Type B pancreatic cell (in vitro differentiated cells): ENCODE data around the gene CDHR3. TPM values are rescaled to one million over a fixed set of nuclear protein-coding genes. Genes with fewer than 3 reads are reported as not detected.

Experiments
- DNase-seq: peaks from one replicate; pipeline ENCODE4 v3.0.0; 2021; ENCODE audit warnings: mixed read lengths; ENCODE audit not compliant: unreplicated experiment; ENCODE audit errors: extremely low spot score
- H3K27ac Mint-ChIP-seq: 2 replicates; pipeline ENCODE4 v1.8.0; 2021; ENCODE audit warnings: mild to moderate bottlenecking, mixed read lengths
- H3K27me3 Mint-ChIP-seq: 2 replicates; pipeline ENCODE4 v1.8.0; 2021; ENCODE audit warnings: mixed read lengths
- H3K36me3 Mint-ChIP-seq: 2 replicates; pipeline ENCODE4 v1.8.0; 2021; ENCODE audit warnings: mixed read lengths
- H3K4me1 Mint-ChIP-seq: one replicate; pipeline ENCODE4 v1.8.0; 2021; ENCODE audit warnings: mixed read lengths; ENCODE audit not compliant: unreplicated experiment
- H3K4me3 Mint-ChIP-seq: 2 replicates; pipeline ENCODE4 v1.8.0; 2021; ENCODE audit warnings: mild to moderate bottlenecking, mixed read lengths
- H3K9me3 Mint-ChIP-seq: 2 replicates; pipeline ENCODE4 v1.8.0; 2021; ENCODE audit warnings: mixed read lengths
- total RNA-seq: library from RNA; stranded (reverse); gene quantifications from 2 replicates; pipeline ENCODE4 v1.2.1, GENCODE V29; 2021; ENCODE audit warnings: low replicate concordance
- TF ChIP-seq, protein P1 (sequence below): fragments of 200-600 bp; sonication (generic); conservative IDR thresholded peaks from 2 replicates; pipeline ENCODE4 v1.5.0; 2021; ENCODE audit warnings: antibody characterized with exemption, mild to moderate bottlenecking

CDHR3 gene
- total RNA-seq, 1 donor from 2014 or later = 5.6 TPM

DNA sequence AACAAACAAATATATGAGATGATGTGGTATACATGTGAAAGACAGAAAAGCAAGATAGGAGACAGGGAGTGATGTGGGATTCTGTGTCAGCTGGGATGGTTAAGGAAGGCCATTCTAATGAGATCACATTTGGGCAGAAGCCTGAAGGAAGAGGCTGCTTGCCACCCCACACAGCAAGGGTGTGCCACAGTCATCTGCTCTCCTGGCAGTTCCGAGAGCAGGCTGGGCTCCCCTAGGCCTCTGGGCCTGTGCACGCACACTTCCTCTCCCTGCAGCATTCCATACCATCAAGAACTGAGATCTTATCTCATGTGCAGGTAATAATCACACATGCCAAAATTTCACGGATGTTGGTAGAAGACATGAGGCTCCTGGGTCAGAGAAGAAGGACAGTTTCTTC lies 105.9 kb downstream of the CDHR3 start:
- Mint-ChIP-seq H3K36me3 (no peaks in the 10 kb centered on the region), H3K27ac (peak overlapping the region; percentile 75), H3K27me3 (peaks cover 3% of the 10 kb centered on the region), H3K9me3 (no peaks in the 10 kb centered on the region), H3K4me1 (peaks cover 48% of the 10 kb centered on the region), H3K4me3 (peak overlapping the region; percentile 26)
- TF ChIP-seq, protein P1, sequence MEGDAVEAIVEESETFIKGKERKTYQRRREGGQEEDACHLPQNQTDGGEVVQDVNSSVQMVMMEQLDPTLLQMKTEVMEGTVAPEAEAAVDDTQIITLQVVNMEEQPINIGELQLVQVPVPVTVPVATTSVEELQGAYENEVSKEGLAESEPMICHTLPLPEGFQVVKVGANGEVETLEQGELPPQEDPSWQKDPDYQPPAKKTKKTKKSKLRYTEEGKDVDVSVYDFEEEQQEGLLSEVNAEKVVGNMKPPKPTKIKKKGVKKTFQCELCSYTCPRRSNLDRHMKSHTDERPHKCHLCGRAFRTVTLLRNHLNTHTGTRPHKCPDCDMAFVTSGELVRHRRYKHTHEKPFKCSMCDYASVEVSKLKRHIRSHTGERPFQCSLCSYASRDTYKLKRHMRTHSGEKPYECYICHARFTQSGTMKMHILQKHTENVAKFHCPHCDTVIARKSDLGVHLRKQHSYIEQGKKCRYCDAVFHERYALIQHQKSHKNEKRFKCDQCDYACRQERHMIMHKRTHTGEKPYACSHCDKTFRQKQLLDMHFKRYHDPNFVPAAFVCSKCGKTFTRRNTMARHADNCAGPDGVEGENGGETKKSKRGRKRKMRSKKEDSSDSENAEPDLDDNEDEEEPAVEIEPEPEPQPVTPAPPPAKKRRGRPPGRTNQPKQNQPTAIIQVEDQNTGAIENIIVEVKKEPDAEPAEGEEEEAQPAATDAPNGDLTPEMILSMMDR = no peak
- no peak for DNase-seq

DNA sequence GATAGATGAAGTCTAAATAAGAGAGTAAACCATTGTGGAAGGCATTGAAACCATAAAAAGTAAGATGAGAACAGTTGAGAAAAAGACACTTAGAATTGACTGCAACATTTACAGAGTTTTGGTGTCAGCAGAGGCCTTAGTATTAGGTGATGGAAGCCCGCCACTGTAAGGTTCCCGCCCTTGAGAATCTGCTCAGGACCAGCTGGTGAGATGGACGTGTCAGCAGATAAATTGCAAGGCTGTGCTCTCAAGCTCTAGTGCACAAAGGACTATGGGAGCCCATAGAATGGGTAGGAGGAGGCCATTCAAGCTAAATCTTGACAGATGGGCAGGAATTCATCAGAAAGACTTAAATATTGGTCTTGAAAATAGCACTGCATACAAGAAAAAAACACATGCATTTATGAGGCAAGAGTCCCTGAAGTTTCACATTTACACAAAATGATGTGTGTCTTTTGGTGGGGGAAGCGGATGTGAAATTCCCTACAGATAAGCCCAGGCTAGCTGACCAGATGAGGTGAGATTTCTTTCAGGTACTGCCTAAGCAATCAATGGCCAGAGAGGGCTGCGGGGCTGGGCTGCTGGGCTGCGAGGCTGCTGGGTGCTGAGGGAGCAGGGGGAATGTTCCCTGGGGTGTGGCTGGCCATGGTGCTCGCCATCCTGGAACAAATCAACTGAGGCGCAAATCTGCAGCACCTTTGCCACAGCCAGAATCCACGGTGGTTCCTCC lies 106.6 kb downstream of the CDHR3 start:
- Mint-ChIP-seq H3K4me1 (peaks cover 43% of the 10 kb centered on the region), H3K9me3 (no peaks in the 10 kb centered on the region), H3K27ac (peak overlapping the region; percentile 75), H3K27me3 (peaks cover 3% of the 10 kb centered on the region), H3K36me3 (no peaks in the 10 kb centered on the region), H3K4me3 (peak overlapping the region; percentile 37)
- no peak for DNase-seq
- TF ChIP-seq, protein P1 = no peak

DNA sequence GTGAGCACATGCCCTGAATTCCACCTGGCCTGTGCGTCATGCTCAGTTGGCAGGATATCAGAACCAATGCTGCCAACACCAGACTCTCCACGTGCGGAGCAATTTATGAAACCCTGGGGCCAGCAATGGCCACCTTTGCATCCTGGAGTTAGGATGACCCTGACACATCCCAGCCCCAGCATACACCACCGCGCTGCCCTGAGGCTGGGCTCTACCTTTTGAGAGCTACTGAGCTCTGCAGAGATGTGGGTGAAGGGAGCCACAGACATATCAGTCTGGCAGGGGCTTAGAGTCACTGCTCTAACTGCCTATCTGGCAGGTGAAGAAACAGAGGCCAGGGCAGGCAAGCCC lies 107.1 kb downstream of the CDHR3 start:
- H3K4me3 Mint-ChIP-seq = no peak overlapping the region
- no peaks in the 10 kb centered on the region for H3K36me3 Mint-ChIP-seq
- no peaks in the 10 kb centered on the region for H3K9me3 Mint-ChIP-seq
- TF ChIP-seq, protein P1 = no peak
- peaks cover 37% of the 10 kb centered on the region for H3K4me1 Mint-ChIP-seq
- H3K27ac Mint-ChIP-seq = no peak overlapping the region
- no peak for DNase-seq
- peaks cover 3% of the 10 kb centered on the region for H3K27me3 Mint-ChIP-seq

DNA sequence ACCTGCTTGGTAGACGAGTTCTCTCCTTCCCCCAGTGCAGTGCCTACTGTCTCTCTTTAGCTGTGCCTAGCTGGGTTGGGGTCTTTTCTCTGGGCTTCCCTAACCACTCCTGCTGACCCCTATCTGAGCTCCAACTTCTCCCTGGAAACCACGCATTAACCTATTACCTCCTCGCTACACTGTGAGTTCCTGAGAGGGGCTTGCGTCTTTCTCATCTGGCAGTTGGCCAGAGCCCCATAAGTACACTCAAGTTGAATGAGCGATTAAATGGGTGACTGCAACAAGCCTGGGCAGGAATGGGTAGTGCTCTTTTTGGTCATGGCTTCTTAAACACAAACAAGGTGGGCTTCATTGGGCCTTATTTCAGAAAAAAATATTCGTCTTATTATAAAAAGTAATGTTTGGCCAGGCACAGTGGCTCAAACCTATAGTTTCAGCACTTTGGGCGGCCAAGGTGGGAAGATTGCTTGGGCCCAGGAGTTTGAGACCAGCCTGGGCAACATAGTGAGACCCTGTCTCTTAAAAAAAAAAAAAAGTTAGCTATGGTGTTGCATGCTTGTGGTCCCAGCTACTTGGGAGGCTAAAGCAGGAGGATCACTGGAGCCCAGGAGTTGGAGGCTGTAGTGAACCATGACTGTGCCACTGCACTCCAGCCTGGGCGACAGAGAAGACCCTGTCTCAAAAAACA lies 107.6 kb downstream of the CDHR3 start:
- TF ChIP-seq, protein P1 = no peak
- no peak for DNase-seq
- no peaks in the 10 kb centered on the region for H3K9me3 Mint-ChIP-seq

DNA sequence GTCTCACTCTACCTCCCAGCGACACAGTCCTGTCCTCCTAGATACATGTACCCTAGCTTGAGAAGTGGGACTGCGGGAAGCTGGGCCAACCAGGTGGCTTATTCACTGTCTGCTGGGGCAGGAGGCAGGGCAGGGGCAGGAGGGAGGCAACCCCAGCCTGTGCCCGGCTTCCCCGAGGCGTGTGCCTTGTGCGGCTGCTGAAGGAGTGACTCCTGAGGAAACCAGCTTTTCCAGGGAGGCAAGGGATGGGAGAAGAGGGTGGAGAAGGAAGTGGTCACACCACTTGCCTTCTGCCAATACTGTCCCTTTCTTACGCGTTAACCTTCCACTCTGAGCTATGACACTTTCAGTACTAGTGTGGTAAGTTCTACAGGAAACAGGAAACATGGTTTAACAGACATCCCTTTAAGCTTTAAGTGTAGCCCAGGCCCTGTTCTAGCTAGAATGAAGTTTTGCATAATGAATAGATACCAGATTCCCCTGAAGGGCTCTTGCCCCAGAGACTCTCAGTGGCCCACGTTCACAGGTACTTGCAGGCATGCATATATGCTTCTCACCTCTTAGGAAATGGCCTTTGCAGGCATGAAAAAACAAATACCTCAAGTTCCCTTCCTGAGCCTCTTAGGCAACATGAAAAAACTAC lies 108.4 kb downstream of the CDHR3 start:
- TF ChIP-seq, protein P1 = no peak
- Mint-ChIP-seq H3K4me1 (peaks cover 32% of the 10 kb centered on the region), H3K4me3 (peak overlapping the region; percentile 57), H3K27ac (peak overlapping the region; percentile 90), H3K9me3 (no peaks in the 10 kb centered on the region), H3K36me3 (no peaks in the 10 kb centered on the region), H3K27me3 (peaks cover 3% of the 10 kb centered on the region)
- no peak for DNase-seq

More for the DNA sequence above, 107.6 kb downstream of the CDHR3 start:
- H3K4me3 Mint-ChIP-seq = no peak overlapping the region
- H3K27me3 Mint-ChIP-seq = peaks cover 3% of the 10 kb centered on the region
- peaks cover 32% of the 10 kb centered on the region for H3K4me1 Mint-ChIP-seq
- H3K36me3 Mint-ChIP-seq = no peaks in the 10 kb centered on the region
- no peak overlapping the region for H3K27ac Mint-ChIP-seq
